Ovary (tissue), 9 donors: ENCODE measurements around the gene LIN28A. TPM values are rescaled to one million over a fixed set of nuclear protein-coding genes. Genes with fewer than 3 reads are reported as not detected.

ENCODE experiments used
- DNase-seq, 5 donors: peaks; one replicate each; pipeline ENCODE4 v3.0.0-alpha.2; 2019 to 2020
- H3K27ac ChIP-seq, 2 donors: fragments of 200-600 bp; one replicate each; pipeline versions ENCODE4 v1.5.1 to v1.8.0; 2019 to 2022
- H3K27me3 ChIP-seq: fragments of 200-600 bp; one replicate; pipeline ENCODE4 v1.8.0; 2022
- H3K36me3 ChIP-seq: fragments of 200-600 bp; sonication (generic); one replicate; pipeline ENCODE4 v1.5.1; 2019
- H3K4me1 ChIP-seq: one replicate; pipeline ENCODE4 v1.8.1; 2013; ENCODE audit warnings: mild to moderate bottlenecking, moderate library complexity; ENCODE audit not compliant: insufficient read depth
- H3K4me3 ChIP-seq: fragments of 200-600 bp; sonication (generic); one replicate; pipeline ENCODE4 v1.5.1; 2017
- H3K9me3 ChIP-seq, 2 donors: fragments of 200-600 bp in 1 of 2; sonication (generic) in 1 of 2; one replicate each; pipeline versions ENCODE4 v1.5.1 to v1.8.1; 2013 to 2019; ENCODE audit warnings: mild to moderate bottlenecking in 1 of 2, moderate library complexity in 1 of 2
- EP300 ChIP-seq: sonication (generic); formaldehyde crosslinking; IDR thresholded peaks from one replicate; pipeline ENCODE4 v1.6.1; 2017; ENCODE audit warnings: antibody characterized with exemption
- POLR2A ChIP-seq: fragments of 450-650 bp; IDR thresholded peaks from one replicate; pipeline ENCODE4 v1.6.1; 2017; ENCODE audit warnings: antibody characterized with exemption, mild to moderate bottlenecking, moderate library complexity
- WGBS, 3 donors: extraction: QIAGEN DNeasy Blood & Tissue Kit in 1 of 3; methylation state at CpG; one replicate each; pipeline versions ENCODE4 v1.1.5 to v1.1.7; 2013 to 2017; 5-methylcytosine and 5-hydroxymethylcytosine counted together
- intact Hi-C, 4 donors: fragments of 100-400 bp; cut with DNase I; formaldehyde crosslinking; loops; one replicate each; pipeline versions ENCODE4 v1.11.0 to v1.15.1; 2022 to 2023
- polyA plus RNA-seq, 2 donors: library from polyadenylated mRNA; stranded (reverse); fragments of 200-250 nt in 1 of 2; fragments of 350-450 nt in 1 of 2; fragmentation: Illumina TruSeq in 1 of 2; extraction: RNeasy Lipid Tissue Mini Kit (QIAGEN cat#74804) in 1 of 2; gene quantifications; one replicate each; pipeline ENCODE4 v1.2.3, GENCODE V29; 2013 to 2014
- total RNA-seq, 7 donors: library from RNA; depleted of rRNA in 2 of 7; stranded (reverse); fragments of >200 nt in 2 of 7; fragmentation: NEBNext Ultra II Directional in 3 of 7; extraction: Animal tissue kit (Norgen Biotek cat#: 25700) in 3 of 7; gene quantifications; one replicate each; pipeline versions ENCODE4 v1.1.0 to v1.2.4, GENCODE V29; 2016 to 2023
- TF ChIP-seq, protein P1 (sequence below), 3 donors: fragments of 450-650 bp in 2 of 3; fragments of 200-600 bp in 1 of 3; IDR thresholded peaks; one replicate each; pipeline versions ENCODE4 v1.5.1 to v1.8.0; 2016 to 2022; ENCODE audit warnings: antibody characterized with exemption in 3 of 3, mild to moderate bottlenecking in 1 of 3
- donor health status: DM: no; HTN: no; CAD: no; lungs with moderate emphysema.
- donor health status: DM: no; HTN: no; CAD: no.
- donor health status: Bipolar disorder and iron deficiency.
- donor health status: DM: yes; HTN: yes; CAD: no.
- donor health status: DM: no; HTN: no; CAD: no.
- donor health status: DM: yes; HTN: yes; CAD: no.

The LIN28A gene
- total and polyA plus RNA-seq, 9 donors: 1.3 TPM; not detected in 8

DNA sequence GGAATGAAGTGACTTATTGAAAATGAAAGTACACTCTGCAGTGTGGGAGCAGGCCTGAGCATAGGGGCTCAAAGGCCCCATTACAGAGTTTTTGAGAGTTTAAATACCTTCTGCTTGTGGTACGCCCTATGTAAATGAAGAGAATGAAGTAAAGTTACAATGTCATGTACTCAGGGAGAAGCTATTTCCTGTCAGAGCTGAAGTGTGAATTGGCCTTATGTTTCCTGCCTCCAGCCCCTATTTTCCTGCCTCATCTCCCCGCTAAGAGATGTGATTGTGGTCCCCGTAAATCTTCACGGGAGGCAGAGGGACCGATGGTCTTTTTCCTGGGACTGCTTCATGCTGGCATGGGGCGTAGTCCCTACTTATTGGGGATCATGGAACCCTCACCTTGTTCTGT is 35.5 kb upstream of the LIN28A start:
- H3K27me3 ChIP-seq: no peaks in the 10 kb centered on the region
- H3K36me3 ChIP-seq: no peaks in the 10 kb centered on the region
- no peaks in the 10 kb centered on the region for H3K4me1 ChIP-seq
- TF ChIP-seq POLR2A (no peak), EP300 (no peak)
- TF ChIP-seq, protein P1, sequence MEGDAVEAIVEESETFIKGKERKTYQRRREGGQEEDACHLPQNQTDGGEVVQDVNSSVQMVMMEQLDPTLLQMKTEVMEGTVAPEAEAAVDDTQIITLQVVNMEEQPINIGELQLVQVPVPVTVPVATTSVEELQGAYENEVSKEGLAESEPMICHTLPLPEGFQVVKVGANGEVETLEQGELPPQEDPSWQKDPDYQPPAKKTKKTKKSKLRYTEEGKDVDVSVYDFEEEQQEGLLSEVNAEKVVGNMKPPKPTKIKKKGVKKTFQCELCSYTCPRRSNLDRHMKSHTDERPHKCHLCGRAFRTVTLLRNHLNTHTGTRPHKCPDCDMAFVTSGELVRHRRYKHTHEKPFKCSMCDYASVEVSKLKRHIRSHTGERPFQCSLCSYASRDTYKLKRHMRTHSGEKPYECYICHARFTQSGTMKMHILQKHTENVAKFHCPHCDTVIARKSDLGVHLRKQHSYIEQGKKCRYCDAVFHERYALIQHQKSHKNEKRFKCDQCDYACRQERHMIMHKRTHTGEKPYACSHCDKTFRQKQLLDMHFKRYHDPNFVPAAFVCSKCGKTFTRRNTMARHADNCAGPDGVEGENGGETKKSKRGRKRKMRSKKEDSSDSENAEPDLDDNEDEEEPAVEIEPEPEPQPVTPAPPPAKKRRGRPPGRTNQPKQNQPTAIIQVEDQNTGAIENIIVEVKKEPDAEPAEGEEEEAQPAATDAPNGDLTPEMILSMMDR (IDR thresholded peaks at IDR 0.05): no peak
- intact Hi-C loops: no loop called here
- H3K4me3 ChIP-seq: no peak overlapping the region
- DNase-seq: no peak
- H3K9me3 ChIP-seq: peaks cover 0 to 4% of the 10 kb centered on the region in 2 donors
- H3K27ac ChIP-seq: no peak overlapping the region
- 58 to 69% (median 67%) methylated on average over 6 of the region's 6 CpGs for WGBS, 3 donors

DNA sequence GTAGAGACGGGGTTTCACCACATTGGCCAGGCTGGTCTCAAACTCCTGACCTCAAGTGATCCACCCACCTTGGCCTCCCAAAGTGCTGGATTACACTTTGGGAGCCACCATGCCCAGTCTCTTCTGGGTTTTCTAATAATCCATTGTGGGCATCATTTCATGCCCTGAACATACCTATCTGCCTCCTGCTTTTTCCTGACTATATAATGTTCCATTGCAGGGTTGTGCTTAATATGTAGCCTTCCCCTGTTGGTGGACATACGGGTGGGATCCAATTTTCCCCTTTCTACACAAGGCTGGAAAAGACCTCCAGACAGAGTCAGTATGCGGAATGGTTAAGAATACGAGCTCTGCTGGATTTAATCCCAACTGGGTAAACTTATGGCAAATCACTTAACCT is 34.6 kb upstream of the LIN28A start:
- H3K36me3 ChIP-seq: no peaks in the 10 kb centered on the region
- H3K4me3 ChIP-seq: no peak overlapping the region
- WGBS, 3 donors: 90 to 93% (median 92%) methylated on average over 4 of the region's 4 CpGs
- DNase-seq: no peak
- no peaks in the 10 kb centered on the region for H3K27me3 ChIP-seq
- no peak overlapping the region for H3K27ac ChIP-seq
- TF ChIP-seq, protein P1 (IDR thresholded peaks at IDR 0.05): no peak
- H3K9me3 ChIP-seq: no peaks in the 10 kb centered on the region
- intact Hi-C loops: no loop called here
- H3K4me1 ChIP-seq: no peaks in the 10 kb centered on the region

DNA sequence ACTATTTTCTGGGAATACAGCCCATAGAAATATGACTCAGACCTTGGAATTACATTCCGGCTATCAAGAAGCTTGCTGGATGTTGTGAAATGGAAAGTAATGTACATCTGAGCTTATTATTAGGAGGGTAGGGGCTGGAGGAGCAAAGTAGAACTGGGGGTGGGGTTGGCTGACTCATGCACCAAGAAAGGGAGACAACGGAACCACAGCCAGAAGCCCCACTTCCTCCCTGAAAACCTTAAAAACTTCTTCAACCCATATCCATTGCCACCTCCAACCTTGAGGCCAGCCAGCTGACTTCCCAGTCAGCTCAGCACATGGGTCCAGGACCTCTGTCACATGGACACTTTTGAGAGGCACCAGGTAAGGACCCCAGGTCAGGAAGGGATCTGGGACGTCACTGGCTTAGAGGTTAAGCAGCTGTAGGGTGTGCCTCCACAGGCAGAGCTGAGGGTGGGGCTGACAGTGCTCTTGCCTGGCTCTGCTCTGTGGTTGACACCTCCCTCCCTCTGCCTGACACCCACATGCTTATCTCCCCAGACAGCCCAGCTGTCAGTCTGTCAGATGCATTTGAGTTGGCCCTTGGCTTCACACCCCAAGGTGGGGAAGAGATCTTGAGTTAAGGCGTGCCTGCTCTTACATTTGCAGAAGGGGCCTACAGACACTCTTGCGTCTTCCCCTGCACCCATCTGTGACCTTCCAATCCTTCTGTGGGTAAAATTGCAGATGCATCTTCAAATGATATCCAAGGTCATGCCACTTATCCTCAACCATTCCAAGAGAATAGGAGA is 32.3 kb upstream of the LIN28A start:
- Histone ChIP-seq H3K36me3 (no peaks in the 10 kb centered on the region), H3K4me1 (no peaks in the 10 kb centered on the region), H3K4me3 (no peak overlapping the region), H3K27me3 (no peaks in the 10 kb centered on the region), H3K27ac (no peak overlapping the region), H3K9me3 (no peaks in the 10 kb centered on the region)
- intact Hi-C loops: no loop called here
- TF ChIP-seq EP300 (no peak), POLR2A (no peak)
- TF ChIP-seq, protein P1 (IDR thresholded peaks at IDR 0.05): no peak
- 33% methylated on average over 5 of the region's 5 CpGs for WGBS, 3 donors
- no peak for DNase-seq

DNA sequence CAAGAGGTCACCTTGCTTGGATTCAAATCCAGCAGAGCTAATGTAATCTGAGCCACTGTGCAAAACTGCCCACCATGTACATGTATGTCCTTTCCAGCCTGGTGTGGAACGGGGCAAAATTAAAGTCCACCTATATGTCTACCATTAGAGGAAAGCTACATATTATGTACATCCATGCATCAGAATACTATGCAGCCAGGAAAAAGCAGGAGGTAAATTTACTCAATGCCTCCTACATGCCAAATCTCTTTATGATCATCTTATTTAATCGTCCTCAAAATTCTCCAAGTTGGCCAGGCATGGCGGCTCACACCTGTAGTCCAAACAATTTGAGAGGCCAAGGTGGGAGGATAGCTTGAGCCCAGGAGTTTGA is 31.8 kb upstream of the LIN28A start:
- no peaks in the 10 kb centered on the region for H3K36me3 ChIP-seq
- H3K27ac ChIP-seq: no peak overlapping the region
- H3K27me3 ChIP-seq: no peaks in the 10 kb centered on the region
- WGBS, 3 donors: 90 to 93% (median 92%) methylated on average over 3 of the region's 3 CpGs
- intact Hi-C loops: no loop called here
- no peaks in the 10 kb centered on the region for H3K4me1 ChIP-seq
- no peaks in the 10 kb centered on the region for H3K9me3 ChIP-seq
- DNase-seq: no peak
- TF ChIP-seq, protein P1 (IDR thresholded peaks at IDR 0.05): no peak
- TF ChIP-seq EP300: no peak
- TF ChIP-seq POLR2A: no peak
- no peak overlapping the region for H3K4me3 ChIP-seq
